Fibroblast of lung (primary cell): ENCODE measurements around the gene FHOD3.

ENCODE experiments used
- CTCF ChIP-seq, 2 donors: IDR thresholded peaks in 1 of 2; conservative IDR thresholded peaks in 1 of 2; 1 replicate in 1 of 2; 2 replicates in 1 of 2; pipeline ENCODE4 v1.5.1; 2011 to 2012; ENCODE audit warnings: low read length in 2 of 2, control low read depth in 1 of 2, inconsistent platforms in 1 of 2, low read depth in 1 of 2, mild to moderate bottlenecking in 1 of 2
- EZH2 ChIP-seq: IDR thresholded peaks from 2 replicates; pipeline ENCODE4 v1.5.1; 2012; ENCODE audit warnings: low read length, control low read depth, mild to moderate bottlenecking; ENCODE audit errors: missing control alignments

GRCh38 chr18:36680042-36680441, 382.5 kb downstream of the FHOD3 start:
- no peak for TF ChIP-seq CTCF (conservative IDR thresholded peaks at IDR 0.05 in 1 of 2, IDR thresholded peaks at IDR 0.05 in 1 of 2; ENCODE audit: low read depth in 1 of 2, low read length in 2 of 2)
- no peak for TF ChIP-seq EZH2
